HG02571 (cell line): ENCODE results near the gene LONP2.
"Not testable (repeated sequence)": the region's sequence is repeated elsewhere in the genome, so short reads cannot be mapped to it uniquely, and the experiment has no call there.

Experiments
- ATAC-seq: cut with Tn5 transposase; IDR thresholded peaks from one replicate; pipeline ENCODE4 v1.9.1; 2021; ENCODE audit warnings: mild to moderate bottlenecking, moderate library complexity; ENCODE audit not compliant: unreplicated experiment

Gene LONP2

GRCh38 chr16:48332978-48333377, 88.9 kb downstream of the LONP2 start:
- no peak for ATAC-seq

GRCh38 chr16:48334325-48334724, 90.2 kb downstream of the LONP2 start:
- ATAC-seq: no peak

GRCh38 chr16:48335961-48336360, 91.9 kb downstream of the LONP2 start:
- no peak for ATAC-seq

GRCh38 chr16:48340054-48340453, 96.0 kb downstream of the LONP2 start:
- no peak for ATAC-seq

- no peak for ATAC-seq
These were observed 98.5 kb downstream of the LONP2 start for GRCh38 chr16:48342591-48342990.

- no peak for ATAC-seq
These were observed 103.2 kb downstream of the LONP2 start for GRCh38 chr16:48347191-48347865.

GRCh38 chr16:48347980-48348379, 103.9 kb downstream of the LONP2 start:
- ATAC-seq: no peak

GRCh38 chr16:48350736-48351135, 106.6 kb downstream of the LONP2 start:
- ATAC-seq: no peak

GRCh38 chr16:48352648-48353390, 108.7 kb downstream of the LONP2 start:
- no peak for ATAC-seq

- ATAC-seq: peak; percentile 81
These were observed 109.6 kb downstream of the LONP2 start for GRCh38 chr16:48353565-48354163.

GRCh38 chr16:48354385-48354784, 110.3 kb downstream of the LONP2 start:
- not testable (repeated sequence) for ATAC-seq

- ATAC-seq: no peak
These were observed 111.1 kb downstream of the LONP2 start for GRCh38 chr16:48354877-48355855.

- no peak for ATAC-seq
These were observed 112.7 kb downstream of the LONP2 start for GRCh38 chr16:48356633-48357376.

GRCh38 chr16:48358419-48358818, 114.3 kb downstream of the LONP2 start:
- no peak for ATAC-seq

GRCh38 chr16:48359983-48360382, 115.9 kb downstream of the LONP2 start:
- ATAC-seq: no peak

GRCh38 chr16:48361012-48361411, 116.9 kb downstream of the LONP2 start:
- ATAC-seq: no peak

GRCh38 chr16:48361540-48362144, 117.5 kb downstream of the LONP2 start:
- ATAC-seq: no peak

GRCh38 chr16:48365025-48365600, 121.0 kb downstream of the LONP2 start:
- ATAC-seq: no peak

GRCh38 chr16:48365601-48366164, 121.6 kb downstream of the LONP2 start:
- peak; percentile 94 for ATAC-seq
